AG04449 (cell line): ENCODE data around the gene CSRP1.
A peak's percentile ranks its signal among the peaks of the same experiment; 100 is the strongest.

ENCODE experiments used
- CTCF ChIA-PET: fragments of 350-600 bp; formaldehyde crosslinking; extraction: SDS; loops from one replicate; lab custom pipeline; 2021; ENCODE audit warnings: antibody characterized with exemption; lab: Yijun Ruan, JAX
- POLR2A ChIA-PET: fragments of 400-600, 350-600 bp; formaldehyde crosslinking; extraction: SDS; loops from one replicate; lab custom pipeline; 2020; ENCODE audit warnings: antibody characterized with exemption, inconsistent platforms; lab: Yijun Ruan, JAX
- DNase-seq: peaks from one replicate; pipeline ENCODE4 v3.0.0-alpha.2; 2010; ENCODE audit warnings: low read depth, low spot score
- H3K4me3 ChIP-seq: 2 replicates; pipeline ENCODE4 v1.5.1; 2011; ENCODE audit warnings: low read depth, mild to moderate bottlenecking, control low read depth, low read length
- TF ChIP-seq, protein P1 (sequence below): IDR thresholded peaks from one replicate; pipeline ENCODE4 v1.5.1; 2011; ENCODE audit warnings: mild to moderate bottlenecking, moderate library complexity, low read length, control low read depth, inconsistent platforms; ENCODE audit not compliant: insufficient read depth; ENCODE audit errors: missing control alignments

CSRP1 gene

GRCh38 chr1:201459775-201460174, 47.1 kb downstream of the CSRP1 start:
- ChIA-PET POLR2A (interaction anchor here (1.2 to 1.7 kb wide), 2 partner anchors 10 to 47 kb away, joined by 5 to 6 read pairs; partner anchors contain the start of genes CSRP1 and PHLDA3), CTCF (interaction anchor here (1.2 to 11.3 kb wide), 4 partner anchors 12 to 53 kb away, joined by 3 to 119 read pairs (median 46); no protein-coding TSS in a partner anchor)
- no peak overlapping the region for H3K4me3 ChIP-seq
- TF ChIP-seq, protein P1, sequence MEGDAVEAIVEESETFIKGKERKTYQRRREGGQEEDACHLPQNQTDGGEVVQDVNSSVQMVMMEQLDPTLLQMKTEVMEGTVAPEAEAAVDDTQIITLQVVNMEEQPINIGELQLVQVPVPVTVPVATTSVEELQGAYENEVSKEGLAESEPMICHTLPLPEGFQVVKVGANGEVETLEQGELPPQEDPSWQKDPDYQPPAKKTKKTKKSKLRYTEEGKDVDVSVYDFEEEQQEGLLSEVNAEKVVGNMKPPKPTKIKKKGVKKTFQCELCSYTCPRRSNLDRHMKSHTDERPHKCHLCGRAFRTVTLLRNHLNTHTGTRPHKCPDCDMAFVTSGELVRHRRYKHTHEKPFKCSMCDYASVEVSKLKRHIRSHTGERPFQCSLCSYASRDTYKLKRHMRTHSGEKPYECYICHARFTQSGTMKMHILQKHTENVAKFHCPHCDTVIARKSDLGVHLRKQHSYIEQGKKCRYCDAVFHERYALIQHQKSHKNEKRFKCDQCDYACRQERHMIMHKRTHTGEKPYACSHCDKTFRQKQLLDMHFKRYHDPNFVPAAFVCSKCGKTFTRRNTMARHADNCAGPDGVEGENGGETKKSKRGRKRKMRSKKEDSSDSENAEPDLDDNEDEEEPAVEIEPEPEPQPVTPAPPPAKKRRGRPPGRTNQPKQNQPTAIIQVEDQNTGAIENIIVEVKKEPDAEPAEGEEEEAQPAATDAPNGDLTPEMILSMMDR = no peak
- DNase-seq = no peak

- ChIA-PET POLR2A (interaction anchor here (1.2 kb wide), 1 partner anchor 11 kb away, joined by 6 read pairs; the partner anchor contains the start of gene PHLDA3), CTCF (interaction anchor here (5.0 to 11.3 kb wide), 3 partner anchors 12 to 53 kb away, joined by 25 to 119 read pairs (median 67); no protein-coding TSS in a partner anchor)
- H3K4me3 ChIP-seq = no peak overlapping the region
- DNase-seq = no peak
- TF ChIP-seq, protein P1 = no peak
Measured at GRCh38 chr1:201459052-201459451, 47.9 kb downstream of the CSRP1 start.

- ChIA-PET CTCF (interaction anchor here (0.9 to 6.9 kb wide), 7 partner anchors 9 to 72 kb away, joined by 3 to 67 read pairs (median 5); no protein-coding TSS in a partner anchor), POLR2A (interaction anchor here (0.7 to 0.9 kb wide), 2 partner anchors 9 to 11 kb away, joined by 3 to 5 read pairs; no protein-coding TSS in a partner anchor)
- no peak overlapping the region for H3K4me3 ChIP-seq
- no peak for DNase-seq
- TF ChIP-seq, protein P1 = no peak
Measured at GRCh38 chr1:201457508-201457960, 49.4 kb downstream of the CSRP1 start.

DNA sequence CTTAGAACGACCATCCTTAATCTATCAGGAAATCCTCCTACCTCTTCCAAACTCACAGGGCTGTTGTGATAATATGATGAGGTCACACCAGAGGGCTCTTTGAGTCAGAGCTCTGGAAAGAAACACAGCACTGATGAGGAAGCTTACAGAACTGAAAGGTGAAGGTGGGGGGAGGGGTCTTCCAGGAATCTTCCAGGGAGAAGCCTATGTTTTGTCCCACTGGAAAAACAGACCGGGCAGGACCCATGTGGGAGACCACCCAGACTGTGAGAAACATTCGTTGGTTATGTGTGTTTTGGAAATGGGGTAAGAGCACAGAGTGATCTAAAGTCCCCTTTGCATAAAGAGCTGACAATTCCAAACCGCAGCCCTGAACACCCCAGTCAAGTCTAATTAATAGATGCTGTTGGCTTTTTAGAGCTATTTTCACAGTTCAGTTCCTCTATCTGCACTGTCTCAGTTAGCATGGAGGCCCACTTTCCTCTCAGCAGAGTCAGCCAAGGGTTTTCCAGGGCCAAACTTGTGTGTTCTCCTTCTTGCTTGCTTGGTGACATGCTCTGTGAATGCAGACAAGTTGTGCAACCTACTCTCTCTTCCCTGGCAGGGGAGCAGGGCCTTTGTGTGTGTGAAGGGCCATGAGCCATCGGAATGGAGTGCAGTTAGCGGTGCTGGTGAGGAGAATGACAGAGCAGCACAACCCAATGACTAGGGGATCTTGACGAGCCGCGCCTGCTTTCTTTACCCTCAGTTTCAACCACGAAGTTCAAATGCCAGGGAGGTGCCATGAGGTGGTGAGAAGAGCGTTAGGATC, 50.2 kb downstream of the CSRP1 start:
- TF ChIP-seq, protein P1 = no peak
- CTCF ChIA-PET = interaction anchor here (0.6 to 6.9 kb wide), 9 partner anchors 9 to 71 kb away, joined by 3 to 67 read pairs (median 5); no protein-coding TSS in a partner anchor
- peak; percentile 96 for DNase-seq
- no peak overlapping the region for H3K4me3 ChIP-seq
- POLR2A ChIA-PET = interaction anchor here (0.7 to 1.3 kb wide), 2 partner anchors 9 to 12 kb away, joined by 5 to 12 read pairs; partner anchors contain the start of gene PHLDA3

GRCh38 chr1:201455098-201455497, 51.8 kb downstream of the CSRP1 start:
- no peak overlapping the region for H3K4me3 ChIP-seq
- ChIA-PET CTCF (interaction anchor here (1.4 to 4.4 kb wide), 3 partner anchors 10 to 57 kb away, joined by 6 to 27 read pairs (median 14); no protein-coding TSS in a partner anchor), POLR2A (no interaction called here)
- DNase-seq = no peak
- TF ChIP-seq, protein P1 = no peak
